Muscle layer of colon (tissue), 2 donors: ENCODE data around the gene ELAVL3.
"Not testable (repeated sequence)": the region's sequence is repeated elsewhere in the genome, so short reads cannot be mapped to it uniquely, and the experiment has no call there.

ENCODE experiments used
- H3K27ac ChIP-seq: one replicate; pipeline ENCODE4 v1.7.0; 2013; ENCODE audit warnings: low read depth, mild to moderate bottlenecking, low read length, moderate library complexity
- H3K27me3 ChIP-seq, 2 donors: one replicate each; pipeline ENCODE4 v1.7.0; 2013; ENCODE audit warnings: low read length in 2 of 2, mild to moderate bottlenecking in 2 of 2; ENCODE audit not compliant: insufficient read depth in 2 of 2, control insufficient read depth in 1 of 2
- H3K36me3 ChIP-seq: one replicate; pipeline ENCODE4 v1.7.0; 2013; ENCODE audit warnings: mild to moderate bottlenecking, low read length; ENCODE audit not compliant: insufficient read depth
- H3K4me1 ChIP-seq: one replicate; pipeline ENCODE4 v1.7.0; 2013; ENCODE audit warnings: mild to moderate bottlenecking, low read length; ENCODE audit not compliant: insufficient read depth
- H3K4me3 ChIP-seq, 2 donors: one replicate each; pipeline ENCODE4 v1.7.0; 2013; ENCODE audit warnings: low read length in 2 of 2, low read depth in 1 of 2, mild to moderate bottlenecking in 1 of 2, moderate library complexity in 1 of 2
- H3K9ac ChIP-seq: one replicate; pipeline ENCODE4 v1.7.0; 2013; ENCODE audit warnings: low read length
- H3K9me3 ChIP-seq: one replicate; pipeline ENCODE4 v1.7.0; 2013; ENCODE audit warnings: mild to moderate bottlenecking, low read length
- donor health status: abdominal sarcoma.
- donor health status: Adenocarcinoma of cecum.

The ELAVL3 gene

DNA sequence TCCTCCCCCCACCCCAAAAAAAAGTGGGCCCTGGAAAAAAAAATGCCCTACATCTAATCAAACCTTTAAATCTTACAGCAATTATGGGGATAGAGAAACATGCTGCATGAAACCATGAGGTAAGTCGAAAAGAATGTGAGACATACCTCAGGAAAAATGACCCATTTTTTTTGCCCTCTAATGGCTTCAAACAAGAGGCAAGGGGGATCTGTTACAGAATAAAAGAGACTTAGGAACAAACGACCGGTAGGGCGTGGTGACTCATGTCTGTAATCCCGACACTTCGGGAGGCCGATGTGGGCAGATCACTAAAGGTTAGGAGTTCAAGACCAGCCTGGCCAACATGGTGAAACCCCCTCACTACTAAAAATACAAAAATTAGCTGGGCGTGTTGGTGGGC lies 70.2 kb downstream of the ELAVL3 start:
- Histone ChIP-seq H3K4me3 (no peak overlapping the region), H3K4me1 (no peaks in the 10 kb centered on the region), H3K27me3 (peaks cover 5 to 8% of the 10 kb centered on the region in 2 donors), H3K27ac (no peak overlapping the region), H3K9ac (no peak overlapping the region), H3K36me3 (no peaks in the 10 kb centered on the region), H3K9me3 (no peaks in the 10 kb centered on the region)

DNA sequence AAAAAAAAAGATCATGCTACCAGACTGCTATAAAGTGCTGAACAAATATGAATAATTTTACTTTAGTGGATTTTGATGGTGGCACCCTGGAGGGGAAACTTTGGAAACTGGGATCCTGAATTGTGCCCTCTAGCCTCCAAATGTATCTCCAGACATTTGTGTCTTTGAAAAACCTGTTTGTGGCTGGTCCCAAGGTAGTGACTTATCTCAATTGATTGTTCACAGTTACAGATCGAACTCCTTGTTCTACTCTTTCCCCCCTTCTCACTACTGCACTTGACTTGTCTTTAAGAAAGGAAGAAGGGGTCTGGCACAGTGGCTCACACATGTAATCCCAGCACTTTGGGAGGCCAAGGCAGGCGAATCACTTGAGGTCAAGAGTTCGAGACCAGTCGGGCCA lies 72.3 kb downstream of the ELAVL3 start:
- Histone ChIP-seq H3K4me1 (no peaks in the 10 kb centered on the region), H3K9me3 (no peaks in the 10 kb centered on the region), H3K27ac (no peak overlapping the region), H3K36me3 (no peaks in the 10 kb centered on the region), H3K9ac (no peak overlapping the region), H3K27me3 (peaks cover 5 to 8% of the 10 kb centered on the region in 2 donors), H3K4me3 (no peak overlapping the region)

DNA sequence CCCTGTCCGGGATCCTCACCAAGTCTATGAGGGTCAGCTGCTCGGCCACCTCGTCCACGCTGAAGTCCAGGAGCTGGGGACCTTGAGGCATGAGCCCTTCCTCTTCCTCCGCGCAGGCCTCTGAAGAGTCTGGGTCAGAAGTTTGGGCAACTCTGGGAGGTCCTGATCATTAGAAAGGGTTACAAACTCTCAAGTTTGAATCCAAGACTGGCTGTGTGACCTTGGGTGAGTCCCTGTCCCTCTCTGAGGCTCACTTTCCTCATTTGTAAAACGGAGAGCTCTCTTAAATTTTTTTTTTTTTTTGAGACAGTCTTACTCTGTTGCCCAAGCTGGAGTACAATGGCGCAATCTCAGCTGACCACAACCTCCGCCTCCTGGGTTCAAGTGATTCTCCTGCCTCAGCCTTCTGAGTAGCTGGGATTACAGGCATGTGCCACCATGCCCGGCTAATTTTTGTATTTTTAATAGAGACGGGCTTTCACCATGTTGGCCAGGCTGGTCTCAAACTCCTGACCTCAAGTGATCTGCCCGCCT lies 74.1 kb downstream of the ELAVL3 start:
- not testable (repeated sequence) for H3K4me3 ChIP-seq, H3K27ac ChIP-seq, H3K4me1 ChIP-seq, H3K9ac ChIP-seq, H3K9me3 ChIP-seq, H3K36me3 ChIP-seq, H3K27me3 ChIP-seq

DNA sequence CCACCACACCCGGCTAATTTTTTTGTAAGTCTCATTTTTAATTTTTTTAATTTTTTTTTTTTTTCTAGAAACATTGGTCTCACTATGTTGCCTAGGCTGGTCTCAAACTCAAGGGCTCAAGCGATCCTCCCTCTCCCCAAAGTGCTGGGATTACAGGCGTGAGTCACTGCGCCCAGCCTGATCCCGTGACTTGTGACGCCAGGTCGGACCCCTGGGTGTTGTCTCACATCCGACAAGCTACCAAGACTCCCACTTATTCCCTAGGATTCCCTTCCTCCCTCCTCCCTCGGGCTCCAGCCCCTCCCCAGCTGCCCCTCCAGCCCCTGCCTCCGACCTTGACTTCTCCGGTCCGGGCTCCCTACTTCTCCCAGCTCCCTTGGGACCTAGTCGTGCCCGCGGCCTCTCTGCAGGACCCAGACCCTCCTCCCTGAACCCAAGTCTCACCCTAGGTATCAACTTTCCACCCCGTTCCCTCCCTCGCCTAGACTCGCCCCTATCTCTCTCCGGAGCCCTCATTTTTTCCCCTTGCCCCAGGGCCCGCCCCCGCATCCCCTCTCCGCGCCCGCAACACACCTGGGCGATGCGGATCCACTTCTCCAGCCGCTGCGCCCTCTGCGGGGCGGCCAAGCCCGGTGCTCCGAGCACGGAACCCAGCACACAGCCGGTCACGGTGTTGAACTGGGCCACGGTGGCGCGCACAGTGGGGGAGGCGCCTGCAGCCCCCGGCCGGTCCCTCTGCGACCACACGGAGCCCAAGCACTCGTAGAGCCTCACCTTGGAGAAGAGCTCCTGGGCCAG lies 74.8 kb downstream of the ELAVL3 start:
- H3K27ac ChIP-seq: no peak overlapping the region
- no peaks in the 10 kb centered on the region for H3K36me3 ChIP-seq
- H3K9me3 ChIP-seq: no peaks in the 10 kb centered on the region
- H3K27me3 ChIP-seq: peaks cover 5 to 8% of the 10 kb centered on the region in 2 donors
- no peak overlapping the region for H3K9ac ChIP-seq
- no peak overlapping the region for H3K4me3 ChIP-seq
- no peaks in the 10 kb centered on the region for H3K4me1 ChIP-seq

DNA sequence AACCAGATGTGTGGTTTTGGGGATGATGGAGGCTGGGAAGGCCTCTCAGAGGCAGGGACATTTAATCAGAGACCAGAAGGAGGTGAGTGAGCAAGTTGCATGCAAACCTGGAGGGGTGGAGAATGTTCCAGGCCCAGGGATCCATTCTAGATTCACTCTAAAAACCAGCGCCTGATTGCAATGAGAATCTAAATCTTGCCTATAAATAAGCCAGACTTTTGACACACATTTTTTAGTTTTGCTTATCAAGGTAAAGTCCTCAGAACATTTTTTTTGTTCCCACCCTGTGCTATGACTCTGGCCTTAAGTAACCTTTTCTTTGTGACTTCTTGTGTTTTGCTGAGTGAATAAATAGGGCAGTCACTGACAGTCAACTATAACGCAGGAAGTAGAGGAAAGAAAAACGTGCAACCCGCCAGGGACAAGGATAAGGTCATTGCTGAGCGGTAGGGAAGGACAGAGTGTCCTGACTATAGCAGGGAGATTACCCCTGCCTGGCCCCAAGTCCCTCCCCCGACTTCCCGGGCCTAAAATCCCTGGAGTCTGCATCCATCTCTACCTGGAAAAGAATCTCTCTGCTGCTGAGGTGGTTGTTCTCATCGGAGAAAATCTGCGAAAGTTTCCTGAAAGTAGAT lies 76.1 kb downstream of the ELAVL3 start:
- Histone ChIP-seq H3K36me3 (no peaks in the 10 kb centered on the region), H3K27ac (no peak overlapping the region), H3K9me3 (no peaks in the 10 kb centered on the region), H3K4me3 (no peak overlapping the region), H3K9ac (no peak overlapping the region), H3K27me3 (peaks cover 5 to 8% of the 10 kb centered on the region in 2 donors), H3K4me1 (no peaks in the 10 kb centered on the region)

DNA sequence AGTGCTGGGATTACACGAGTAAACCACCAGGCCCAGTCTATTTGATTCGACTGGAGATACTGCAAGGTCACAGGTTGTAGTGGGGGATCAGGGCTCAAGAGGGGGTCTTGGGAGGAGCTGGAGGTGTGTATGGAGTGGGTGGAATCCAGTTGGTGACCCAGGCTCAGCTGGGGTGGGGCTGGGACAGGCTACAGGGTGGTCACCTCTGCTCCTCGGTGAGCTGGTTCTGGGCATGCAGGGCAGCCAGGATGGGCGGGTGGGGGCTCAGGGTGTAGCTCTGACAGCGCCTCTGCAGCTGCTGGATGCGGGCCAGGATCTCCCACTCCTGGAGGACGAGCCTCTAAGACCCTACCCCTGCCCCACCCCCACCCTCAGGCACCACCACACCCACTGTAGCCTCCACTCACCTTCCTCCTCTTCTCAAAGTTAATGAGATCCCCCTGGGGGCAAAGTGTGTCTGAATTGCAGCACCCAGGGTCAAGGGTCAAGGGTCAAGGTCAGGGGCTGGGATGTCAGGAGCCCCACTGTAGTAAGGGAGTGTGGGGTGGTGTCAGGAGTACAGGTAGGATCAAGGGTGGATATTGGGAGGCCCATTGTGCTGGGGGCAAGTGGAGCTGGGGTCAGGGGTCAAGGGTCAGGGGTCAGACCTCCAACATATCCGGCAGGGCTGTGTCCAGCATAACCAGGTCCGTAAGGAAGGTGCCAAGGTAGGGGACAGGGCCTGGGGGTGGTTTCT lies 78.9 kb downstream of the ELAVL3 start:
- peaks cover 5 to 11% of the 10 kb centered on the region in 2 donors for H3K27me3 ChIP-seq
- H3K9ac ChIP-seq: no peak overlapping the region
- no peaks in the 10 kb centered on the region for H3K9me3 ChIP-seq
- H3K36me3 ChIP-seq: no peaks in the 10 kb centered on the region
- no peaks in the 10 kb centered on the region for H3K4me1 ChIP-seq
- no peak overlapping the region for H3K4me3 ChIP-seq
- no peak overlapping the region for H3K27ac ChIP-seq
